CD4-positive, CD25-positive, alpha-beta regulatory T cell (primary cell): ENCODE measurements around the gene PAGR1. TPM values are rescaled to one million over a fixed set of nuclear protein-coding genes. Genes with fewer than 3 reads are reported as not detected.
"Not testable (repeated sequence)": the region's sequence is repeated elsewhere in the genome, so short reads cannot be mapped to it uniquely, and the experiment has no call there.

Source experiments
- ATAC-seq, 2 donors: fragments of 150-1000 bp; cut with Tn5 transposase; one replicate each; pipeline ENCODE4 v1.10.0; 2021; ENCODE audit warnings: low read depth in 2 of 2, moderate number of reproducible peaks in 2 of 2, moderate library complexity in 1 of 2
- DNase-seq, 3 donors: peaks; one replicate each; pipeline versions ENCODE4 v3.0.0 to v3.0.0-alpha.2; 2012 to 2022; ENCODE audit warnings: mixed read lengths in 1 of 3
- H3K27ac ChIP-seq: one replicate; pipeline ENCODE4 v1.7.0; 2013; ENCODE audit warnings: mild to moderate bottlenecking, low read length; ENCODE audit not compliant: insufficient read depth, poor library complexity, severe bottlenecking
- H3K27me3 ChIP-seq: one replicate; pipeline ENCODE4 v1.7.0; 2013; ENCODE audit warnings: low read length; ENCODE audit not compliant: control insufficient read depth, insufficient read depth
- H3K36me3 ChIP-seq: one replicate; pipeline ENCODE4 v1.7.0; 2013; ENCODE audit warnings: mild to moderate bottlenecking, low read length, moderate library complexity; ENCODE audit not compliant: control insufficient read depth, insufficient read depth
- H3K4me1 ChIP-seq: 2 replicates; pipeline ENCODE4 v1.7.0; 2013; ENCODE audit warnings: mild to moderate bottlenecking, low read length; ENCODE audit not compliant: insufficient read depth, control insufficient read depth, poor library complexity, severe bottlenecking
- H3K4me3 ChIP-seq: one replicate; pipeline ENCODE4 v1.7.0; 2013; ENCODE audit warnings: low read depth, mild to moderate bottlenecking, low read length, moderate library complexity
- H3K9me3 ChIP-seq, 2 experiments: 1 replicate in 1 of 2; 2 replicates in 1 of 2; pipeline ENCODE4 v1.7.0; 2013; ENCODE audit warnings: low read length in 2 of 2, mild to moderate bottlenecking in 1 of 2, moderate library complexity in 1 of 2; ENCODE audit not compliant: control insufficient read depth in 2 of 2
- H3K27ac Mint-ChIP-seq, 3 donors: one replicate each; pipeline ENCODE4 v1.8.0; 2020 to 2022; ENCODE audit warnings: mild to moderate bottlenecking in 3 of 3, mixed read lengths in 3 of 3, moderate library complexity in 2 of 3
- H3K27me3 Mint-ChIP-seq: one replicate; pipeline ENCODE4 v1.8.0; 2022; ENCODE audit warnings: mild to moderate bottlenecking, mixed read lengths
- H3K36me3 Mint-ChIP-seq: one replicate; pipeline ENCODE4 v1.8.0; 2020; ENCODE audit warnings: mixed read lengths
- H3K4me1 Mint-ChIP-seq, 4 donors: one replicate each; pipeline ENCODE4 v1.8.0; 2020 to 2022; ENCODE audit warnings: mixed read lengths in 4 of 4, mild to moderate bottlenecking in 1 of 4
- H3K4me3 Mint-ChIP-seq, 4 donors: one replicate each; pipeline ENCODE4 v1.8.0; 2020 to 2022; ENCODE audit warnings: mild to moderate bottlenecking in 4 of 4, mixed read lengths in 4 of 4, moderate library complexity in 3 of 4
- H3K9me3 Mint-ChIP-seq, 7 donors: one replicate each; pipeline ENCODE4 v1.8.0; 2020 to 2022; ENCODE audit warnings: mixed read lengths in 7 of 7, mild to moderate bottlenecking in 3 of 7, moderate library complexity in 2 of 7
- polyA plus RNA-seq, 4 donors: library from polyadenylated mRNA; unstranded; fragments of 300-500 nt; fragmentation: Illumina TruSeq; gene quantifications; one replicate each; pipeline ENCODE4 v1.2.3, GENCODE V29; 2021
- total RNA-seq: library from RNA; stranded (reverse); gene quantifications from one replicate; pipeline ENCODE4 v1.2.3, GENCODE V29; 2022

PAGR1 gene
- total RNA-seq = 15.6 TPM
- polyA plus RNA-seq = 10 to 100 TPM; 41.0 to 48.8 (median 45.5) TPM

DNA sequence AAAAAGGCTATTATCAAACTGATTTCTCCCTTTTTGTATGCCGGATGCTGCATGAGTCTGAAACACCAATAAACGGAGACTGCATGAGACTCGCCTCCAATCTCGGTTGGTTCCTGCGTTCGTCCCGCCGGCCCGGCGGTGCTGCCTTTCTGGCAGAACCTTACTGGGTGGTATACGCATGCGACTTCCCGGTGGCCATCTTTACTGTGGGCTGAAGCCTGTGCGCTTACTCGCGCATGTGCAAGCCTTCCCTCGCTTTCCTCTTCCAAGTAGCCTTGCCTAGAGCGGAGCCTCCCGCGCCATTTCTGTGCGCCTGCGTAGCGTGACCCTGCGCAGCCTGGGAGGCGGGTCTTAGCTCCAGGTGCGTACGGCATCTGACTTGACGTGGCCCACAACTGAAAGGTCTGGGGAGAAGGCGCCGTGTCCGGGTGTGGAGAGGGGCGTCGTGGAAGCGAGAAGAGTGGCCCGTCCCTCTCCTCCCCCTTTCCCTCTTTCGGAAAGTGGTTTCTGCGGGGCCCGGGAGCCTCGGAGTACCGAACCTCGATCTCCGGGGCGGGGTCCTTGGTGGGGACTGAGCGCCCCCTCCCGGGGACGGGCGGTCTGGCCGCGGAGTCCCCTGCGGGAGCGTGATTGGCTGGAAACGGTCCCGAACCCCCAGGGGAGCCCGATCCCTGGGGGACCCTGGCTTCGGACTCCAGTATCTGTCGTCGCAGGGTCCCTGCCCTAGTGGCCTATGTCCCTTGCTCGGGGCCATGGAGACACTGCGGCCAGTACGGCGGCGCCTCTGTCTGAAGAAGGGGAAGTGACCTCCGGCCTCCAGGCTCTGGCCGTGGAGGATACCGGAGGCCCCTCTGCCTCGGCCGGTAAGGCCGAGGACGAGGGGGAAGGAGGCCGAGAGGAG, at the start of gene PAGR1:
Gene PAGR1 (plus strand): TSS at position 360 of the 901 bp plus-strand sequence. CDS start 374 bp downstream, at position 734.
- Histone ChIP-seq H3K4me3 (peak within 1 kb of the TSS; percentile 68), H3K27ac (peak within 1 kb of the TSS; percentile 91), H3K36me3 (peaks cover 10% of the 10 kb centered on the region), H3K27me3 (no peaks in the 10 kb centered on the region), H3K4me1 (peaks cover 68% of the 10 kb centered on the region), H3K9me3 (no peaks in the 10 kb centered on the region)
- peak; percentile 98 to 100 (median 99) for DNase-seq
- Mint-ChIP-seq H3K36me3 (peaks cover 6% of the 10 kb centered on the region), H3K4me1 (peaks cover 5 to 78% (median 39%) of the 10 kb centered on the region in 4 donors), H3K27ac (peak within 1 kb of the TSS; percentile 97), H3K9me3 (peaks cover 0 to 2% (median 0%) of the 10 kb centered on the region in 7 donors), H3K4me3 (peak within 1 kb of the TSS; percentile 94 to 98 (median 95)), H3K27me3 (peaks cover 14% of the 10 kb centered on the region)
- ATAC-seq = peak; percentile 80

DNA sequence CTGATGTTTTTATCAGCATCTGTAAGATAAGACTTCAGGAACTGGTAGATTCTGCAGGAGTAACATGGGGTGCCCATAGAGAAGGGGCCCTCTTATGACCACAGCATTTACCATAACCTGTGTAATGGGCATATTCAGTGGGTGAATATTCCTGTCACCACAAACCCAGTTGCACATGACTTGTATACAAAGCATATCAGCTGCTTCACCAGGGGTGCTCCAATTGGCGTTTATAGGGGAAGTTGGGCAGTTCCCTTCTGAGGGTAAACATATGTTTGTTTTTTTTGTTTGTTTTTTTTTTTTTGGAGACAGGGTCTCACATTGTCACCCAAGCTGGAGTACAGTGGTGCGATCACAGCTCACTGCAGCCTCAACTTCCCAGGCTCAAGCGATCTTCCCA, 49.4 kb upstream of the PAGR1 start:
- H3K27me3 ChIP-seq = no peaks in the 10 kb centered on the region
- Mint-ChIP-seq H3K9me3 (no peaks in the 10 kb centered on the region), H3K27ac (no peak overlapping the region), H3K4me1 (peaks cover 4 to 6% (median 5%) of the 10 kb centered on the region in 4 donors), H3K27me3 (peaks cover 6% of the 10 kb centered on the region), H3K4me3 (peak overlapping the region in 1 of 4 donors; percentile 65), H3K36me3 (no peaks in the 10 kb centered on the region)
- DNase-seq (no peak), ATAC-seq (no peak)
- H3K36me3 ChIP-seq = no peaks in the 10 kb centered on the region
- no peak overlapping the region for H3K27ac ChIP-seq
- no peak overlapping the region for H3K4me3 ChIP-seq
- H3K4me1 ChIP-seq = no peaks in the 10 kb centered on the region
- H3K9me3 ChIP-seq = no peaks in the 10 kb centered on the region

DNA sequence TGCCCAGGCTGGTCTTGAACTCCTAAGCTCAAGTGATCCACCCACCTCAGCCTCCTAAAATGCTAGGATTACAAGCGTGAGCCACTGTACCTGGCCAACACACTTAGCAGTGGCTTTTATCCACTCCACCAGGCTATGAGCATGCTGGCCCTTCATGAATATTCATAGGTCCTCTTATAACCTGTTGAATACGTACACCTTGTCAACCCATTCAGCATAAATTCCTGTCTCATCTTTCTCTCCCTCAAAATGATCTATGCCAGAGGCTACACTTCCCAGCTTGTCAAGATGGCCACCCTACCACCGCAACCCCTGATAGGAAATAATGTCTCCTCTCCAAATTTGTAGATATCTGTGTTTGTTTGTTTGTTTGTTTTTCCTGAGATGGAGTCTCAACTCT, 48.9 kb upstream of the PAGR1 start:
- Histone ChIP-seq H3K27me3 (no peaks in the 10 kb centered on the region), H3K4me1 (no peaks in the 10 kb centered on the region), H3K9me3 (no peaks in the 10 kb centered on the region), H3K36me3 (no peaks in the 10 kb centered on the region), H3K4me3 (no peak overlapping the region), H3K27ac (no peak overlapping the region)
- DNase-seq (no peak), ATAC-seq (no peak)
- H3K4me3 Mint-ChIP-seq = no peak overlapping the region
- peaks cover 6% of the 10 kb centered on the region for H3K27me3 Mint-ChIP-seq
- peak overlapping the region in 1 of 3 donors; percentile 67 for H3K27ac Mint-ChIP-seq
- H3K9me3 Mint-ChIP-seq = peaks cover 0 to 1% (median 0%) of the 10 kb centered on the region in 7 donors
- no peaks in the 10 kb centered on the region for H3K36me3 Mint-ChIP-seq
- H3K4me1 Mint-ChIP-seq = peaks cover 4 to 6% (median 5%) of the 10 kb centered on the region in 4 donors

DNA sequence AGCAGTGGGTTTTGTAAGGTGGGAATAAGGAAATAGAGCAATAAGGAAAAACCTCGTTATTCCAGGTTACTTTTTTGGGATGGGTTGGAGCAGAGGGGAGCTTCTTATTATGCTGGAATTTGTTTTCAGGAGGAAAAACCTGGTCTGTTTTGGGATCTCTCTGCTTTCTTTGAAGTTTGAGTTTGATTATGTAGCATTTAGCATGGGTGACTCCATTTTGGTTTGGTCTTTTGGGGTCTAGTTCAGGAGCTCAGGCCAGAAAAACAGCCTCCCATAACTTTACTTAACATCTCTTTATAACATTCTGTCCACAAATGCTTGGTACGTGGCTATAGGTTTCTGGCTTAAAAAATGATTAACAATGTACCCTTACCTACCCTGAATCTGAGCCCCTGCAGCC, 46.4 kb upstream of the PAGR1 start:
- H3K4me1 Mint-ChIP-seq = peaks cover 4 to 9% (median 6%) of the 10 kb centered on the region in 4 donors
- peaks cover 0 to 3% (median 0%) of the 10 kb centered on the region in 7 donors for H3K9me3 Mint-ChIP-seq
- DNase-seq (no peak), ATAC-seq (no peak)
- Histone ChIP-seq H3K9me3 (no peaks in the 10 kb centered on the region), H3K4me1 (no peaks in the 10 kb centered on the region), H3K36me3 (no peaks in the 10 kb centered on the region), H3K27me3 (no peaks in the 10 kb centered on the region), H3K4me3 (no peak overlapping the region), H3K27ac (no peak overlapping the region)
- H3K36me3 Mint-ChIP-seq = no peaks in the 10 kb centered on the region
- H3K27me3 Mint-ChIP-seq = no peaks in the 10 kb centered on the region
- no peak overlapping the region for H3K27ac Mint-ChIP-seq
- no peak overlapping the region for H3K4me3 Mint-ChIP-seq

- Mint-ChIP-seq H3K36me3 (no peaks in the 10 kb centered on the region), H3K4me3 (no peak overlapping the region), H3K9me3 (peaks cover 0 to 3% (median 0%) of the 10 kb centered on the region in 7 donors), H3K27me3 (no peaks in the 10 kb centered on the region), H3K4me1 (peaks cover 4 to 13% (median 7%) of the 10 kb centered on the region in 4 donors), H3K27ac (peak overlapping the region in 1 of 3 donors; percentile 22)
- H3K9me3 ChIP-seq = no peaks in the 10 kb centered on the region
- H3K27me3 ChIP-seq = no peaks in the 10 kb centered on the region
- no peak overlapping the region for H3K4me3 ChIP-seq
- H3K36me3 ChIP-seq = no peaks in the 10 kb centered on the region
- H3K4me1 ChIP-seq = no peaks in the 10 kb centered on the region
- no peak for ATAC-seq
- no peak overlapping the region for H3K27ac ChIP-seq
- no peak for DNase-seq
Observed at GRCh38 chr16:29770250-29770929, 45.6 kb upstream of the PAGR1 start.

GRCh38 chr16:29772330-29772729, 43.6 kb upstream of the PAGR1 start:
- H3K27me3 Mint-ChIP-seq, DNase-seq, H3K4me3 Mint-ChIP-seq, H3K36me3 ChIP-seq, H3K4me1 ChIP-seq, ATAC-seq, H3K27ac ChIP-seq, H3K9me3 ChIP-seq, H3K27ac Mint-ChIP-seq, H3K4me3 ChIP-seq, H3K36me3 Mint-ChIP-seq, H3K9me3 Mint-ChIP-seq, H3K27me3 ChIP-seq: not testable (repeated sequence)
- peaks cover 0 to 13% (median 5%) of the 10 kb centered on the region in 4 donors for H3K4me1 Mint-ChIP-seq

DNA sequence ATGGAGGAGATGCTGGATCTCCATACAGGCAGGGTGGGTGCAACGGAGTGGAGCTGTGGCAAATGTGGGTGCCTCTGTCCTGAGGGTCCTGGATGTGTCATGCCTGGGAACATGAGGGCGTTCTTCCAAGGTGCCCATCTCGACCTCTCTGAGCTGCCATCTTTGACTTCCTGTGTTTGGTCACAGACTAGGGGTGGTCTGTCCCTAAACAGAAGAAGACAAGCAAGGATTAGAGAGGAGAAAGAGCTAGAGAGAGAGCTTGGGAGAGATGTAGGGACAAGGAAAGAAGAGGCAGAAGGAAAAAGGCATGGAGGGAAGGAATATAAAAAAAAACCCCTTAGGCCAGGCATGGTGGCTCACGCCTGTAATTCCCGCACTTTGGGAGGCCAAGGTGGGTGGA, 41.2 kb upstream of the PAGR1 start:
- no peak overlapping the region for H3K4me3 Mint-ChIP-seq
- H3K4me1 Mint-ChIP-seq = peaks cover 0 to 16% (median 4%) of the 10 kb centered on the region in 4 donors
- no peaks in the 10 kb centered on the region for H3K27me3 ChIP-seq
- H3K27ac Mint-ChIP-seq = peak overlapping the region in 2 of 3 donors; percentile 76 to 91
- ATAC-seq (no peak), DNase-seq (no peak)
- H3K36me3 Mint-ChIP-seq = no peaks in the 10 kb centered on the region
- no peaks in the 10 kb centered on the region for H3K9me3 ChIP-seq
- H3K9me3 Mint-ChIP-seq = peaks cover 0 to 3% (median 0%) of the 10 kb centered on the region in 7 donors
- H3K4me3 ChIP-seq = no peak overlapping the region
- H3K27me3 Mint-ChIP-seq = peaks cover 10% of the 10 kb centered on the region
- no peaks in the 10 kb centered on the region for H3K4me1 ChIP-seq
- no peak overlapping the region for H3K27ac ChIP-seq
- H3K36me3 ChIP-seq = no peaks in the 10 kb centered on the region
